ENCODE data around the gene SCGN. TPM values are rescaled to one million over a fixed set of nuclear protein-coding genes. Genes with fewer than 3 reads are reported as not detected.

Gene SCGN
- total RNA-seq, 4 donors from 2014 or later: 4.1 to 13.0 (median 9.6) TPM

GRCh38 chr6:25670793-25671513 is 18.9 kb downstream of the SCGN start:
- TF ChIP-seq, protein P1, sequence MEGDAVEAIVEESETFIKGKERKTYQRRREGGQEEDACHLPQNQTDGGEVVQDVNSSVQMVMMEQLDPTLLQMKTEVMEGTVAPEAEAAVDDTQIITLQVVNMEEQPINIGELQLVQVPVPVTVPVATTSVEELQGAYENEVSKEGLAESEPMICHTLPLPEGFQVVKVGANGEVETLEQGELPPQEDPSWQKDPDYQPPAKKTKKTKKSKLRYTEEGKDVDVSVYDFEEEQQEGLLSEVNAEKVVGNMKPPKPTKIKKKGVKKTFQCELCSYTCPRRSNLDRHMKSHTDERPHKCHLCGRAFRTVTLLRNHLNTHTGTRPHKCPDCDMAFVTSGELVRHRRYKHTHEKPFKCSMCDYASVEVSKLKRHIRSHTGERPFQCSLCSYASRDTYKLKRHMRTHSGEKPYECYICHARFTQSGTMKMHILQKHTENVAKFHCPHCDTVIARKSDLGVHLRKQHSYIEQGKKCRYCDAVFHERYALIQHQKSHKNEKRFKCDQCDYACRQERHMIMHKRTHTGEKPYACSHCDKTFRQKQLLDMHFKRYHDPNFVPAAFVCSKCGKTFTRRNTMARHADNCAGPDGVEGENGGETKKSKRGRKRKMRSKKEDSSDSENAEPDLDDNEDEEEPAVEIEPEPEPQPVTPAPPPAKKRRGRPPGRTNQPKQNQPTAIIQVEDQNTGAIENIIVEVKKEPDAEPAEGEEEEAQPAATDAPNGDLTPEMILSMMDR (IDR thresholded peaks at IDR 0.05): no peak
- TF ChIP-seq POLR2A (IDR thresholded peaks at IDR 0.05): no peak
- H3K4me1 ChIP-seq: no peaks in the 10 kb centered on the region
- H3K27ac ChIP-seq: no peak overlapping the region
- no peak overlapping the region for H3K4me3 ChIP-seq
- no peak for DNase-seq
- no peaks in the 10 kb centered on the region for H3K27me3 ChIP-seq
- H3K9me3 ChIP-seq: no peaks in the 10 kb centered on the region
- no peaks in the 10 kb centered on the region for H3K36me3 ChIP-seq

DNA sequence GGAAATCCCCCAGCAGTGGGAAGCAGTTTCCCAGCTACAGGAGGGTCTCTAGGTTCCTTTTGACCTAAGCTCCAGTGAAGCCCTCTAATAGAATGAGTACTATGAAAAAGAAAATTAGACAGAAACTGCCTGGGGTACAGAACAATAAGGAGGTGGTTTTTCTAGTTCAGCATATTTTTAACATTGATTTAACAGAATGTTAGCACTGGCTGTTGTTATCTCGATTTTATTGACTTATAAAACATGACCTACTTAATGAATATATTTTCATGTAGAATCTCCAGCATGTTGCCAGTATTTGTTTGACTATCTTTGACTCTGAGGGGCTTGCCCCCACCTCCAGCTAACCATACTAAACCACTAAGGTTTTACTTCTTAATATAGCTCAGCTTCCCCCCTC is 19.6 kb downstream of the SCGN start:
- Histone ChIP-seq H3K4me1 (no peaks in the 10 kb centered on the region), H3K27me3 (no peaks in the 10 kb centered on the region), H3K36me3 (no peaks in the 10 kb centered on the region), H3K4me3 (no peak overlapping the region), H3K9me3 (no peaks in the 10 kb centered on the region), H3K27ac (no peak overlapping the region)
- no peak for DNase-seq
- TF ChIP-seq POLR2A (IDR thresholded peaks at IDR 0.05): no peak
- TF ChIP-seq, protein P1 (IDR thresholded peaks at IDR 0.05): no peak

DNA sequence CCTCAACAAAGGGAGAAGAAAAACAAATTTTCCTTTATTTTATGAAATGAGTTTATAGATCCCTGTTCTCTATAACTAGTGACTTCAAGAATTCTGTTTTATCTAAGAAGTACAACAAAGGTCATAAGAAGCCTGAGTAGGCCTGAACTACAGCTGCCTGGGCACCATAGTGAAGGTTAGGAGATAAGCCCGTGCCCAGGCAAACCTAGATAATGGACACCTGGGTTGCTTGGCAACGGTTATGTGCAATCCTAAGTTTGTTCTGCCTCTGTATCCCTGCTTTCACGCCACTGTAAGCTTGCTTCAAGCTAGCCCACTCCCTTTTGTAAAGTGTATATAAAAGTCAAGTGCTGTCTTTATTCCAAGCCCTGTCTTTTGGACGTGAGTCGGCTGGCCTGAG is 23.2 kb downstream of the SCGN start:
- H3K4me1 ChIP-seq: no peaks in the 10 kb centered on the region
- no peak overlapping the region for H3K4me3 ChIP-seq
- DNase-seq: no peak
- TF ChIP-seq, protein P1 (IDR thresholded peaks at IDR 0.05): no peak
- TF ChIP-seq POLR2A (IDR thresholded peaks at IDR 0.05): no peak
- H3K9me3 ChIP-seq: no peaks in the 10 kb centered on the region
- no peak overlapping the region for H3K27ac ChIP-seq
- H3K27me3 ChIP-seq: no peaks in the 10 kb centered on the region
- no peaks in the 10 kb centered on the region for H3K36me3 ChIP-seq

DNA sequence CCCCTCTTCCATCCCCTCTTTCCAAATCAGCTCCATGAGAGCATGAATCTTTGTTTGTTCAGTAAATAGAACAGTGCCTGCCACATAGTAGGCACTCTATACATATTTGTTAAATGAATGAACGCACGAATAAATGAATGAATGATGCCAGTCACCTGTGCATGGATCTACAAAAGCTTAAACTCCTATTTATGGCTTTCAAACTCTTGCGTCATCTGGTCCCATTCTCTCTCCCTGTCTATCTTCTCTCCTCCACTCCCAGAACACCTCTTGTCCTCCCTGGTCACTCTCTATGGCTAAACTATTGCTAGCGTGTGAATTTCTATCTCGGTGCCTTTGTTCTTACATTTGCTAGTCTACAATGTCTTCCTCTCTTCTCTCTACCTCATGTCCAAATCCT is 24.8 kb downstream of the SCGN start:
- Histone ChIP-seq H3K36me3 (no peaks in the 10 kb centered on the region), H3K27ac (no peak overlapping the region), H3K4me3 (no peak overlapping the region), H3K4me1 (no peaks in the 10 kb centered on the region), H3K27me3 (no peaks in the 10 kb centered on the region), H3K9me3 (no peaks in the 10 kb centered on the region)
- no peak for TF ChIP-seq POLR2A (IDR thresholded peaks at IDR 0.05)
- TF ChIP-seq, protein P1 (IDR thresholded peaks at IDR 0.05): no peak
- no peak for DNase-seq

DNA sequence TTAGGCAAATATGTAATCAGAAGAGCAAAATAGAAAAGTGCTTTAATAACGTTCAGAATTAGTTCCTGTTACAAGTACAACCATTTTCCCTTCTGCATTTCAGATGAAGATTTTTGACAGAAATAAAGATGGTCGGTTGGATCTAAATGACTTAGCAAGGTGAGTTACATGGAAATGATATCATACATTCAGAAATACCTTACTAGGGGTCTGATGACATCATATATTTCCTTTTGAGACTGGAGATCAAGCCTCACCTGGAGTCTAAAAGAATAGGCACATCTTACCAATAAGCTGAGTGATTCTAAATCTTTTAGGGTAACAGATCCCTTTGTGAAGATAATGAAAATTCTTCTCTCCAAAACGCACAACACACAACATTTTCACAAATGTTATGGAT is 29.8 kb downstream of the SCGN start:
- no peaks in the 10 kb centered on the region for H3K27me3 ChIP-seq
- no peaks in the 10 kb centered on the region for H3K4me1 ChIP-seq
- H3K9me3 ChIP-seq: no peaks in the 10 kb centered on the region
- H3K36me3 ChIP-seq: no peaks in the 10 kb centered on the region
- no peak for TF ChIP-seq POLR2A (IDR thresholded peaks at IDR 0.05)
- TF ChIP-seq, protein P1 (IDR thresholded peaks at IDR 0.05): no peak
- H3K27ac ChIP-seq: no peak overlapping the region
- DNase-seq: no peak
- no peak overlapping the region for H3K4me3 ChIP-seq
